GM20000 (cell line): ENCODE data around the gene DLG2.
"Not testable (repeated sequence)": the region's sequence is repeated elsewhere in the genome, so short reads cannot be mapped to it uniquely, and the experiment has no call there.

Experiments used
- DNase-seq: peaks from one replicate; pipeline ENCODE4 v3.0.0; 2012; ENCODE audit warnings: low spot score
- CTCF ChIP-seq: IDR thresholded peaks from 2 replicates; pipeline ENCODE4 v1.5.1; 2012; ENCODE audit warnings: mild to moderate bottlenecking, control low read depth; ENCODE audit errors: extremely low read depth, missing control alignments

Gene DLG2

GRCh38 chr11:85231588-85231987, 395.6 kb downstream of the DLG2 start:
- TF ChIP-seq CTCF = no peak
- no peak for DNase-seq

- not testable (repeated sequence) for DNase-seq
These were observed 397.4 kb downstream of the DLG2 start for GRCh38 chr11:85229723-85230122.

- DNase-seq = no peak
- no peak for TF ChIP-seq CTCF
These were observed 430.2 kb downstream of the DLG2 start for GRCh38 chr11:85196968-85197367.

- DNase-seq = no peak
- TF ChIP-seq CTCF = no peak
These were observed 431.2 kb downstream of the DLG2 start for GRCh38 chr11:85195934-85196333.

GRCh38 chr11:85187992-85188391, 439.2 kb downstream of the DLG2 start:
- TF ChIP-seq CTCF = no peak
- no peak for DNase-seq

GRCh38 chr11:85184721-85185120, 442.4 kb downstream of the DLG2 start:
- no peak for DNase-seq
- no peak for TF ChIP-seq CTCF

- TF ChIP-seq CTCF = no peak
- peak; percentile 16 for DNase-seq
These were observed 444.4 kb downstream of the DLG2 start for GRCh38 chr11:85182441-85183387.

GRCh38 chr11:85180528-85180927, 446.6 kb downstream of the DLG2 start:
- DNase-seq = no peak
- no peak for TF ChIP-seq CTCF
